Prostate gland (tissue), 2 donors: ENCODE results near the gene TMEM150B. TPM values are rescaled to one million over a fixed set of nuclear protein-coding genes. Genes with fewer than 3 reads are reported as not detected.

ENCODE experiments used
- DNase-seq: peaks from one replicate; pipeline ENCODE4 v3.0.0-alpha.2; 2019; ENCODE audit warnings: low spot score
- H3K27ac ChIP-seq, 2 donors: fragments of 200-600 bp; sonication (generic); 2 replicates each; pipeline ENCODE4 v1.5.1; 2017 to 2019
- H3K27me3 ChIP-seq: fragments of 200-600 bp; sonication (generic); replicated peaks from 2 replicates; pipeline ENCODE4 v1.5.1; 2019; ENCODE audit not compliant: insufficient read depth
- H3K36me3 ChIP-seq, 2 donors: fragments of 200-600 bp; sonication (generic); 1 replicate in 1 of 2; 2 replicates in 1 of 2; pipeline versions ENCODE4 v1.5.1 to v1.8.1; 2017 to 2019
- H3K4me1 ChIP-seq: fragments of 200-600 bp; sonication (generic); replicated peaks from 2 replicates; pipeline ENCODE4 v1.5.1; 2019
- H3K4me3 ChIP-seq, 2 donors: fragments of 200-600 bp; sonication (generic); 2 replicates each; pipeline ENCODE4 v1.5.1; 2017 to 2019
- H3K9me3 ChIP-seq: fragments of 200-600 bp; sonication (generic); 2 replicates; pipeline ENCODE4 v1.5.1; 2017
- POLR2A ChIP-seq: fragments of 450-650 bp; IDR thresholded peaks from one replicate; pipeline ENCODE4 v1.6.1; 2016; ENCODE audit warnings: antibody characterized with exemption, mild to moderate bottlenecking
- POLR2AphosphoS5 ChIP-seq: sonication (generic); formaldehyde crosslinking; IDR thresholded peaks from one replicate; pipeline ENCODE4 v1.6.1; 2017; ENCODE audit warnings: antibody characterized with exemption
- WGBS: methylation state at CpG from one replicate; pipeline ENCODE4 v1.1.5; 2018; 5-methylcytosine and 5-hydroxymethylcytosine counted together
- intact Hi-C: fragments of 100-400 bp; cut with DNase I; formaldehyde crosslinking; loops from one replicate; pipeline ENCODE4 v1.14.2; 2022
- total RNA-seq, 2 donors: library from RNA; depleted of rRNA; stranded (reverse); fragments of >200 nt; gene quantifications; one replicate each; pipeline ENCODE4 v1.1.0, GENCODE V29; 2016
- TF ChIP-seq, protein P1 (sequence below), 4 experiments: fragments of 200-600 bp in 2 of 4; fragments of 450-650 bp in 2 of 4; sonication (generic) in 2 of 4; IDR thresholded peaks; 1 replicate in 3 of 4; 2 replicates in 1 of 4; pipeline ENCODE4 v1.5.1; 2016 to 2019; ENCODE audit warnings: antibody characterized with exemption in 4 of 4, mild to moderate bottlenecking in 2 of 4, moderate library complexity in 2 of 4

The TMEM150B gene
- total RNA-seq, 2 donors from 2014 or later: not detected

GRCh38 chr19:55302318-55302703 is 22.8 kb downstream of the TMEM150B start:
- intact Hi-C loops: loop anchor here (5.0 kb wide), 2 partner anchors 40 to 85 kb away; partner anchors contain the start of gene RPL28
- Histone ChIP-seq H3K4me1 (no peaks in the 10 kb centered on the region), H3K27ac (no peak overlapping the region), H3K27me3 (no peaks in the 10 kb centered on the region), H3K9me3 (no peaks in the 10 kb centered on the region), H3K4me3 (no peak overlapping the region), H3K36me3 (no peaks in the 10 kb centered on the region)
- WGBS: 84% methylated on average over 12 of the region's 12 CpGs
- DNase-seq: no peak
- TF ChIP-seq, protein P1, sequence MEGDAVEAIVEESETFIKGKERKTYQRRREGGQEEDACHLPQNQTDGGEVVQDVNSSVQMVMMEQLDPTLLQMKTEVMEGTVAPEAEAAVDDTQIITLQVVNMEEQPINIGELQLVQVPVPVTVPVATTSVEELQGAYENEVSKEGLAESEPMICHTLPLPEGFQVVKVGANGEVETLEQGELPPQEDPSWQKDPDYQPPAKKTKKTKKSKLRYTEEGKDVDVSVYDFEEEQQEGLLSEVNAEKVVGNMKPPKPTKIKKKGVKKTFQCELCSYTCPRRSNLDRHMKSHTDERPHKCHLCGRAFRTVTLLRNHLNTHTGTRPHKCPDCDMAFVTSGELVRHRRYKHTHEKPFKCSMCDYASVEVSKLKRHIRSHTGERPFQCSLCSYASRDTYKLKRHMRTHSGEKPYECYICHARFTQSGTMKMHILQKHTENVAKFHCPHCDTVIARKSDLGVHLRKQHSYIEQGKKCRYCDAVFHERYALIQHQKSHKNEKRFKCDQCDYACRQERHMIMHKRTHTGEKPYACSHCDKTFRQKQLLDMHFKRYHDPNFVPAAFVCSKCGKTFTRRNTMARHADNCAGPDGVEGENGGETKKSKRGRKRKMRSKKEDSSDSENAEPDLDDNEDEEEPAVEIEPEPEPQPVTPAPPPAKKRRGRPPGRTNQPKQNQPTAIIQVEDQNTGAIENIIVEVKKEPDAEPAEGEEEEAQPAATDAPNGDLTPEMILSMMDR (IDR thresholded peaks at IDR 0.05): no peak
- no peak for TF ChIP-seq POLR2A
- TF ChIP-seq POLR2AphosphoS5: no peak

GRCh38 chr19:55301459-55302317 is 23.5 kb downstream of the TMEM150B start:
- Histone ChIP-seq H3K9me3 (no peaks in the 10 kb centered on the region), H3K4me1 (no peaks in the 10 kb centered on the region), H3K4me3 (peak overlapping the region in 1 of 2 donors; percentile 25), H3K27ac (no peak overlapping the region), H3K36me3 (no peaks in the 10 kb centered on the region), H3K27me3 (no peaks in the 10 kb centered on the region)
- TF ChIP-seq, protein P1 (IDR thresholded peaks at IDR 0.05): peak; percentile 95 to 99 (median 98)
- TF ChIP-seq POLR2A (peak; percentile 13), POLR2AphosphoS5 (peak; percentile 88)
- intact Hi-C loops: loop anchor here (5.0 kb wide), 2 partner anchors 41 to 86 kb away; partner anchors contain the start of gene RPL28
- peak; percentile 78 for DNase-seq
- WGBS: 14% methylated on average over 42 of the region's 42 CpGs

- intact Hi-C loops: loop anchor here (5.0 kb wide), 2 partner anchors 41 to 86 kb away; partner anchors contain the start of gene RPL28
- no peaks in the 10 kb centered on the region for H3K9me3 ChIP-seq
- H3K27ac ChIP-seq: no peak overlapping the region
- H3K4me3 ChIP-seq: no peak overlapping the region
- TF ChIP-seq POLR2A (no peak), POLR2AphosphoS5 (no peak)
- TF ChIP-seq, protein P1 (IDR thresholded peaks at IDR 0.05): no peak
- H3K36me3 ChIP-seq: no peaks in the 10 kb centered on the region
- DNase-seq: no peak
- no peaks in the 10 kb centered on the region for H3K4me1 ChIP-seq
- 73% methylated on average over 15 of the region's 15 CpGs for WGBS
- no peaks in the 10 kb centered on the region for H3K27me3 ChIP-seq
These were observed 24.2 kb downstream of the TMEM150B start for GRCh38 chr19:55300886-55301458.

DNA sequence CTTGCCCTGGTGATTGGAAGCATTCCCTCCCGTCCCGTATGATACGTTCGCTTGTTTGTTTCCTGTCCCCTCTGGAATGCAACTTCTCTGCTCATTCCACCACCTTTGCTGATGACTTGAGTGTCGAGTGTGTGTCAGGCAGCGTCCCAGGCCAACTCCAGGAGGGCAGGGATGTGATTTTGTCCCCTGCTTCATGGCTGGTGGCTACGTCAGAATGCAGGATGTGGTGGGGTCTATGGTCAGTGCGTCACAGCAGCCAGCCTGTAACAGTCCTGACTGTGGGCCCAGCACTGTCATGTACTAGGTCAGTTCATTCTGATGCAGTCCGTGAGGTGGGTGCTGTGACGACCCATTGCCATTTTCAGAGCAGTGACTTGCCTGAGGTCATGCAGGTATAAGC is 25.1 kb downstream of the TMEM150B start:
- 83% methylated on average over 10 of the region's 10 CpGs for WGBS
- intact Hi-C loops: loop anchor here (5.0 kb wide), 2 partner anchors 42 to 87 kb away; partner anchors contain the start of gene RPL28

More for the DNA sequence above, 25.1 kb downstream of the TMEM150B start:
- DNase-seq: no peak
- Histone ChIP-seq H3K36me3 (no peaks in the 10 kb centered on the region), H3K4me3 (no peak overlapping the region), H3K27ac (no peak overlapping the region), H3K27me3 (no peaks in the 10 kb centered on the region), H3K4me1 (no peaks in the 10 kb centered on the region), H3K9me3 (no peaks in the 10 kb centered on the region)
- no peak for TF ChIP-seq POLR2A
- TF ChIP-seq POLR2AphosphoS5: no peak
- TF ChIP-seq, protein P1 (IDR thresholded peaks at IDR 0.05): no peak
